ENCODE measurements around the gene HSPA9. TPM values are rescaled to one million over a fixed set of nuclear protein-coding genes. Genes with fewer than 3 reads are reported as not detected.

Gene HSPA9
- total and polyA plus RNA-seq, 2 of the 13 experiments (the other 11 are each of a cell fraction or from before 2014, with no cell fraction given), result 165 to 478 TPM

GRCh38 chr5:138575194-138576015, at the start of gene HSPA9 (continued):
- peak; percentile 81; the same call in 1 of the 2 replicates for TF ChIP-seq DMTF1 (CRISPR knock-in tag; IDR thresholded peaks at IDR 0.05)
- peak; percentile 13; the same call in 1 of the 2 replicates for TF ChIP-seq MTA1 (CRISPR knock-in tag; IDR thresholded peaks at IDR 0.05; ENCODE audit: borderline replicate concordance)
- TF ChIP-seq, protein P1, sequence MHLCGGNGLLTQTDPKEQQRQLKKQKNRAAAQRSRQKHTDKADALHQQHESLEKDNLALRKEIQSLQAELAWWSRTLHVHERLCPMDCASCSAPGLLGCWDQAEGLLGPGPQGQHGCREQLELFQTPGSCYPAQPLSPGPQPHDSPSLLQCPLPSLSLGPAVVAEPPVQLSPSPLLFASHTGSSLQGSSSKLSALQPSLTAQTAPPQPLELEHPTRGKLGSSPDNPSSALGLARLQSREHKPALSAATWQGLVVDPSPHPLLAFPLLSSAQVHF (CRISPR knock-in tag; IDR thresholded peaks at IDR 0.05), result peak; percentile 85
- no peak for TF ChIP-seq ZNF468 (CRISPR knock-in tag; IDR thresholded peaks at IDR 0.05)
- no peak for TF ChIP-seq ETS1 (CRISPR knock-in tag; IDR thresholded peaks at IDR 0.05)
- no peak for TF ChIP-seq MED13 (CRISPR knock-in tag; IDR thresholded peaks at IDR 0.05)
- TF ChIP-seq, protein P2, sequence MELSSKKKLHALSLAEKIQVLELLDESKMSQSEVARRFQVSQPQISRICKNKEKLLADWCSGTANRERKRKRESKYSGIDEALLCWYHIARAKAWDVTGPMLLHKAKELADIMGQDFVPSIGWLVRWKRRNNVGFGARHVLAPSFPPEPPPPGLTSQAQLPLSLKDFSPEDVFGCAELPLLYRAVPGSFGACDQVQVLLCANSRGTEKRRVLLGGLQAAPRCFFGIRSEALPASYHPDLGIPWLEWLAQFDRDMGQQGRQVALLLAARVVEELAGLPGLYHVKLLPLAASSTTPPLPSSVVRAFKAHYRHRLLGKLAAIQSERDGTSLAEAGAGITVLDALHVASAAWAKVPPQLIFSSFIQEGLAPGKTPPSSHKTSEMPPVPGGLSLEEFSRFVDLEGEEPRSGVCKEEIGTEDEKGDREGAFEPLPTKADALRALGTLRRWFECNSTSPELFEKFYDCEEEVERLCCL (CRISPR knock-in tag; IDR thresholded peaks at IDR 0.05; ENCODE audit: borderline replicate concordance), result 0 out of 2 replicates have a peak, but pooled peaks have one; percentile 77
- TF ChIP-seq ZNF605 (CRISPR knock-in tag; IDR thresholded peaks at IDR 0.05), result peak; percentile 89; the same call in 1 of the 2 replicates
- peak; percentile 63 for TF ChIP-seq BCL6 (CRISPR knock-in tag; IDR thresholded peaks at IDR 0.05)
- peak; percentile 93; the same call in 1 of the 2 replicates for TF ChIP-seq KDM5B (CRISPR knock-in tag; IDR thresholded peaks at IDR 0.05; ENCODE audit: borderline replicate concordance)
- peak; percentile 58 for TF ChIP-seq ZBTB2 (CRISPR knock-in tag; IDR thresholded peaks at IDR 0.05; ENCODE audit: low read depth)
- no peak; the same call in none of the 2 replicates for TF ChIP-seq SIX4 (CRISPR knock-in tag; IDR thresholded peaks at IDR 0.05)
- TF ChIP-seq MATR3 (CRISPR knock-in tag; IDR thresholded peaks at IDR 0.05), result no peak
- no peak for TF ChIP-seq PHB2 (IDR thresholded peaks at IDR 0.05; ENCODE audit: partially characterized antibody)
- TF ChIP-seq ZNF773 (CRISPR knock-in tag; IDR thresholded peaks at IDR 0.05; ENCODE audit: borderline replicate concordance), result peak; percentile 93
- TF ChIP-seq, protein P3, sequence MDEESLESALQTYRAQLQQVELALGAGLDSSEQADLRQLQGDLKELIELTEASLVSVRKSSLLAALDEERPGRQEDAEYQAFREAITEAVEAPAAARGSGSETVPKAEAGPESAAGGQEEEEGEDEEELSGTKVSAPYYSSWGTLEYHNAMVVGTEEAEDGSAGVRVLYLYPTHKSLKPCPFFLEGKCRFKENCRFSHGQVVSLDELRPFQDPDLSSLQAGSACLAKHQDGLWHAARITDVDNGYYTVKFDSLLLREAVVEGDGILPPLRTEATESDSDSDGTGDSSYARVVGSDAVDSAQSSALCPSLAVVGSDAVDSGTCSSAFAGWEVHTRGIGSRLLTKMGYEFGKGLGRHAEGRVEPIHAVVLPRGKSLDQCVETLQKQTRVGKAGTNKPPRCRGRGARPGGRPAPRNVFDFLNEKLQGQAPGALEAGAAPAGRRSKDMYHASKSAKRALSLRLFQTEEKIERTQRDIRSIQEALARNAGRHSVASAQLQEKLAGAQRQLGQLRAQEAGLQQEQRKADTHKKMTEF (CRISPR knock-in tag; IDR thresholded peaks at IDR 0.05), result peak; percentile 97
- peak; percentile 60; the same call in 1 of the 2 replicates for TF ChIP-seq SP2 (CRISPR knock-in tag; IDR thresholded peaks at IDR 0.05)
- no peak for TF ChIP-seq ZNF180 (CRISPR knock-in tag; IDR thresholded peaks at IDR 0.05; ENCODE audit: borderline replicate concordance, low read depth)
